Activated CD4-positive, alpha-beta T cell treated with anti-CD3 and anti-CD28 coated beads, Interleukin-2, amount 10 ng/mL, durations not matched to agents 7 days and 5 days (primary cell): ENCODE results near the gene AURKAIP1. TPM values are rescaled to one million over a fixed set of nuclear protein-coding genes. Genes with fewer than 3 reads are reported as not detected.

Source experiments
- CTCF ChIA-PET: fragments of 350-600 bp; sonication (Branson Sonifier 250); formaldehyde crosslinking; loops from one replicate; lab custom pipeline; 2021; ENCODE audit warnings: antibody characterized with exemption; lab: Charles Lee
- POLR2A ChIA-PET: fragments of 350-600 bp; sonication (Branson Sonifier 250); formaldehyde crosslinking; loops from one replicate; lab custom pipeline; 2021; ENCODE audit warnings: antibody characterized with exemption; lab: Charles Lee
- DNase-seq: peaks from one replicate; pipeline ENCODE4 v3.0.0-alpha.2; 2020
- H3K27ac Mint-ChIP-seq: one replicate; pipeline ENCODE4 v1.8.0; 2021; ENCODE audit warnings: mild to moderate bottlenecking, moderate library complexity, mixed read lengths
- H3K27me3 Mint-ChIP-seq: one replicate; pipeline ENCODE4 v1.8.0; 2021; ENCODE audit warnings: mixed read lengths
- H3K36me3 Mint-ChIP-seq: one replicate; pipeline ENCODE4 v1.8.0; 2021; ENCODE audit warnings: low read depth, mixed read lengths
- H3K4me1 Mint-ChIP-seq: one replicate; pipeline ENCODE4 v1.8.0; 2021; ENCODE audit warnings: mixed read lengths
- H3K4me3 Mint-ChIP-seq: one replicate; pipeline ENCODE4 v1.8.0; 2021; ENCODE audit warnings: mild to moderate bottlenecking, moderate library complexity, mixed read lengths
- H3K9me3 Mint-ChIP-seq: one replicate; pipeline ENCODE4 v1.8.0; 2021; ENCODE audit warnings: mixed read lengths
- total RNA-seq, 2 experiments: library from RNA; stranded (reverse); gene quantifications; one replicate each; pipeline ENCODE4 v1.2.3, GENCODE V29; 2021

Gene AURKAIP1
- total RNA-seq, 2 experiments from 2014 or later: 101 to 125 TPM

DNA sequence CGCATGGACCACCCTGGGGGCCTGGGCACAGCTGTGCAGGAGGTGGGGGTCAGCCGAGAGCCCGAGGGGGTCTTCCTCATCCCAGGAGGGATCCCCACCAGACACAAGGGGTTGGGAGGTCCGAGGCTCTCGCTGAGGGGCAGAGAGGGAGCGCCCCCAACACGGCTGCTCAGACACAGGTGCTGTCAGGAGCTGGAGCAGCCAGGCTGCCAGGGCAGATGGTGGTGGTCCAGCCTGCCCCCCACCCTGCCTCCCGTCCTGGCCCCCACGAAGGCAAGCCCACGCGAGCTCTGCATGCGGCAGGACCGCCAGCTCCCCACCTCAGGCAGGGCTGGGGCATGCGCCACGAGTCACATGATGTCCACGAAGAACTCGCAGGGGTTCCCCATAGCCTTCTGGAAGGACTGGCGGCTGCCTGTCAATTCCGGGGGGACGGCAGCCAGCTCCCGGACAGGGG lies 39.2 kb downstream of the AURKAIP1 start:
- no peaks in the 10 kb centered on the region for H3K4me1 Mint-ChIP-seq
- H3K36me3 Mint-ChIP-seq: peaks cover 6% of the 10 kb centered on the region
- no peak overlapping the region for H3K4me3 Mint-ChIP-seq
- no peaks in the 10 kb centered on the region for H3K27me3 Mint-ChIP-seq
- ChIA-PET CTCF (interaction anchor here (1.2 kb wide), 1 partner anchor 271 kb away, joined by 3 read pairs; no protein-coding TSS in a partner anchor), POLR2A (no interaction called here)
- H3K27ac Mint-ChIP-seq: no peak overlapping the region
- DNase-seq: no peak
- H3K9me3 Mint-ChIP-seq: peaks cover 4% of the 10 kb centered on the region

DNA sequence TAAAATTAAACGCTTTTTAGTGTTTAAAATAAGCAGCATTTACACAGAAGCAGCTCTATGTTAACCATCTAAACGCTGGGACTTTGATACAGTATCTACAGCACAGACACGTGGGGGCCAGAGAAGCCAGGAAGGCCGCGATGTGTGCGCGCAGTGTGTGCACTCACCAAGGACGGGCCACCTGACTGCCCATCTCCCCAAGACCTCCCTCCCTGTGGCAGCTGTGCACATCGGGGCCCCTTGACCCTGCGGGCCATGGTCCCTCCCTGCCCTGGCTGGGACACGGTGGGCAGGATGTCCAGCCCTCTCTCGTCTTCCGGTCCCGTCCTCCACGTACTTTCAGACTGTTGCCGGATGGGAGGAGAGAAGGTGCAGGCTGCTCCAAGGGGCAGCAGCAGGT lies 39.7 kb downstream of the AURKAIP1 start:
- H3K27me3 Mint-ChIP-seq: no peaks in the 10 kb centered on the region
- H3K27ac Mint-ChIP-seq: no peak overlapping the region
- H3K9me3 Mint-ChIP-seq: no peaks in the 10 kb centered on the region
- ChIA-PET CTCF (interaction anchor here (1.2 kb wide), 1 partner anchor 270 kb away, joined by 3 read pairs; no protein-coding TSS in a partner anchor), POLR2A (no interaction called here)
- DNase-seq: no peak
- no peaks in the 10 kb centered on the region for H3K4me1 Mint-ChIP-seq
- H3K4me3 Mint-ChIP-seq: no peak overlapping the region
- peaks cover under 1% of the 10 kb centered on the region for H3K36me3 Mint-ChIP-seq

DNA sequence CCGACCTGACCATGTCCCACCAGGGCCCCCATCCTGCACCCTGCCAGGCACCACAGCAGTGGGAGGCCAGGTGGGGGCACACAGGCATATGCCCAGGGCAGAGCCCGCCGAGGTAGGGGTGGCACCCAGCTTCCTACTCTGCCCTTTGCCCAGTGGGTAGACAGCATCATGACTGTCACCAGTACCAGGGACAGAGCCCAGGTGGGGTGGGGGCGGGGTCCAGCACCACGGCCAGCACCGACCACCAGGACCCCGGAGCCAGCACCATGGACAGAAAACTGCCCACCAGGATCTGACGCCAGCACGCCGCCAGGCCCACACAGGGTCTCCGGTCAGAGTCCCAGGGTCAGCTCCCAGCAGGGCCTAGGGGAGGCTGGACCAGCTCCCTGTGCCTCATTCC lies 40.2 kb downstream of the AURKAIP1 start:
- no peak overlapping the region for H3K4me3 Mint-ChIP-seq

DNA sequence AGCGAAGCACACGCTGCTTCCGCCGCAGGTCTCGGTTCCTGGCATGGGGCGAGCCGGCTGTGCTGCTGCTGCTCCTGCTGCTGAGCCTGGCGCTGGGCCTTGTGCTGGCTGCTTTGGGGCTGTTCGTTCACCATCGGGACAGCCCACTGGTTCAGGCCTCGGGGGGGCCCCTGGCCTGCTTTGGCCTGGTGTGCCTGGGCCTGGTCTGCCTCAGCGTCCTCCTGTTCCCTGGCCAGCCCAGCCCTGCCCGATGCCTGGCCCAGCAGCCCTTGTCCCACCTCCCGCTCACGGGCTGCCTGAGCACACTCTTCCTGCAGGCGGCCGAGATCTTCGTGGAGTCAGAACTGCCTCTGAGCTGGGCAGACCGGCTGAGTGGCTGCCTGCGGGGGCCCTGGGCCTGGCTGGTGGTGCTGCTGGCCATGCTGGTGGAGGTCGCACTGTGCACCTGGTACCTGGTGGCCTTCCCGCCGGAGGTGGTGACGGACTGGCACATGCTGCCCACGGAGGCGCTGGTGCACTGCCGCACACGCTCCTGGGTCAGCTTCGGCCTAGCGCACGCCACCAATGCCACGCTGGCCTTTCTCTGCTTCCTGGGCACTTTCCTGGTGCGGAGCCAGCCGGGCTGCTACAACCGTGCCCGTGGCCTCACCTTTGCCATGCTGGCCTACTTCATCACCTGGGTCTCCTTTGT lies 41.3 kb downstream of the AURKAIP1 start:
- CTCF ChIA-PET: no interaction called here

More for the DNA sequence above, 40.2 kb downstream of the AURKAIP1 start:
- no peak for DNase-seq
- Mint-ChIP-seq H3K9me3 (no peaks in the 10 kb centered on the region), H3K4me1 (no peaks in the 10 kb centered on the region), H3K27me3 (no peaks in the 10 kb centered on the region), H3K27ac (no peak overlapping the region), H3K36me3 (no peaks in the 10 kb centered on the region)
- CTCF ChIA-PET: no interaction called here
- POLR2A ChIA-PET: no interaction called here

DNA sequence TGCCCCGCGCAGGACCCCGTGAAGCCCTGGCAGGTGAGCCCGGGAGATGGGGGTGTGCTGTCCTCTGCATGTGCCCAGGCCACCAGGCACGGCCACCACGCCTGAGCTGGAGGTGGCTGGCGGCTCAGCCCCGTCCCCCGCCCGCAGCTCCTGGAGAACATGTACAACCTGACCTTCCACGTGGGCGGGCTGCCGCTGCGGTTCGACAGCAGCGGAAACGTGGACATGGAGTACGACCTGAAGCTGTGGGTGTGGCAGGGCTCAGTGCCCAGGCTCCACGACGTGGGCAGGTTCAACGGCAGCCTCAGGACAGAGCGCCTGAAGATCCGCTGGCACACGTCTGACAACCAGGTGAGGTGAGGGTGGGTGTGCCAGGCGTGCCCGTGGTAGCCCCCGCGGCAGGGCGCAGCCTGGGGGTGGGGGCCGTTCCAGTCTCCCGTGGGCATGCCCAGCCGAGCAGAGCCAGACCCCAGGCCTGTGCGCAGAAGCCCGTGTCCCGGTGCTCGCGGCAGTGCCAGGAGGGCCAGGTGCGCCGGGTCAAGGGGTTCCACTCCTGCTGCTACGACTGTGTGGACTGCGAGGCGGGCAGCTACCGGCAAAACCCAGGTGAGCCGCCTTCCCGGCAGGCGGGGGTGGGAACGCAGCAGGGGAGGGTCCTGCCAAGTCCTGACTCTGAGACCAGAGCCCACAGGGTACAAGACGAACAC lies 42.1 kb downstream of the AURKAIP1 start:
- Mint-ChIP-seq H3K9me3 (no peaks in the 10 kb centered on the region), H3K4me3 (no peak overlapping the region), H3K27ac (no peak overlapping the region), H3K36me3 (no peaks in the 10 kb centered on the region), H3K27me3 (no peaks in the 10 kb centered on the region), H3K4me1 (no peaks in the 10 kb centered on the region)
- CTCF ChIA-PET: no interaction called here
- POLR2A ChIA-PET: no interaction called here
- no peak for DNase-seq

More for the DNA sequence above, 41.3 kb downstream of the AURKAIP1 start:
- Mint-ChIP-seq H3K4me3 (no peak overlapping the region), H3K27me3 (no peaks in the 10 kb centered on the region), H3K9me3 (no peaks in the 10 kb centered on the region), H3K4me1 (no peaks in the 10 kb centered on the region), H3K36me3 (no peaks in the 10 kb centered on the region), H3K27ac (no peak overlapping the region)
- POLR2A ChIA-PET: no interaction called here
- no peak for DNase-seq

DNA sequence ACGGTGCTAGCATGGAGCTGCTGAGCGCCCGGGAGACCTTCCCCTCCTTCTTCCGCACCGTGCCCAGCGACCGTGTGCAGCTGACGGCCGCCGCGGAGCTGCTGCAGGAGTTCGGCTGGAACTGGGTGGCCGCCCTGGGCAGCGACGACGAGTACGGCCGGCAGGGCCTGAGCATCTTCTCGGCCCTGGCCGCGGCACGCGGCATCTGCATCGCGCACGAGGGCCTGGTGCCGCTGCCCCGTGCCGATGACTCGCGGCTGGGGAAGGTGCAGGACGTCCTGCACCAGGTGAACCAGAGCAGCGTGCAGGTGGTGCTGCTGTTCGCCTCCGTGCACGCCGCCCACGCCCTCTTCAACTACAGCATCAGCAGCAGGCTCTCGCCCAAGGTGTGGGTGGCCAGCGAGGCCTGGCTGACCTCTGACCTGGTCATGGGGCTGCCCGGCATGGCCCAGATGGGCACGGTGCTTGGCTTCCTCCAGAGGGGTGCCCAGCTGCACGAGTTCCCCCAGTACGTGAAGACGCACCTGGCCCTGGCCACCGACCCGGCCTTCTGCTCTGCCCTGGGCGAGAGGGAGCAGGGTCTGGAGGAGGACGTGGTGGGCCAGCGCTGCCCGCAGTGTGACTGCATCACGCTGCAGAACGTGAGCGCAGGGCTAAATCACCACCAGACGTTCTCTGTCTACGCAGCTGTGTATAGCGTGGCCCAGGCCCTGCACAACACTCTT lies 42.8 kb downstream of the AURKAIP1 start:
- Mint-ChIP-seq H3K27ac (no peak overlapping the region), H3K36me3 (no peaks in the 10 kb centered on the region), H3K4me1 (no peaks in the 10 kb centered on the region), H3K4me3 (no peak overlapping the region), H3K27me3 (no peaks in the 10 kb centered on the region), H3K9me3 (no peaks in the 10 kb centered on the region)
- no peak for DNase-seq
- CTCF ChIA-PET: no interaction called here
- POLR2A ChIA-PET: no interaction called here

DNA sequence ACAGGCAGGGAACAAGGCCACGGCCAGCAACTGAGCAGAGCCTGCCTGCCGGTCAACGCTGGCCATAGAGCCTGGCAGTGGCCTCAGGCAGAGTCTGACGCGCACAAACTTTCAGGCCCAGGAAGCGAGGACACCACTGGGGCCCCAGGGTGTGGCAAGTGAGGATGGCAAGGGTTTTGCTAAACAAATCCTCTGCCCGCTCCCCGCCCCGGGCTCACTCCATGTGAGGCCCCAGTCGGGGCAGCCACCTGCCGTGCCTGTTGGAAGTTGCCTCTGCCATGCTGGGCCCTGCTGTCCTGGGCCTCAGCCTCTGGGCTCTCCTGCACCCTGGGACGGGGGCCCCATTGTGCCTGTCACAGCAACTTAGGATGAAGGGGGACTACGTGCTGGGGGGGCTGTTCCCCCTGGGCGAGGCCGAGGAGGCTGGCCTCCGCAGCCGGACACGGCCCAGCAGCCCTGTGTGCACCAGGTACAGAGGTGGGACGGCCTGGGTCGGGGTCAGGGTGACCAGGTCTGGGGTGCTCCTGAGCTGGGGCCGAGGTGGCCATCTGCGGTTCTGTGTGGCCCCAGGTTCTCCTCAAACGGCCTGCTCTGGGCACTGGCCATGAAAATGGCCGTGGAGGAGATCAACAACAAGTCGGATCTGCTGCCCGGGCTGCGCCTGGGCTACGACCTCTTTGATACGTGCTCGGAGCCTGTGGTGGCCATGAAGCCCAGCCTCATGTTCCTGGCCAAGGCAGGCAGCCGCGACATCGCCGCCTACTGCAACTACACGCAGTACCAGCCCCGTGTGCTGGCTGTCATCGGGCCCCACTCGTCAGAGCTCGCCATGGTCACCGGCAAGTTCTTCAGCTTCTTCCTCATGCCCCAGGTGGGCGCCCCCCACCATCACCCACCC lies 43.7 kb downstream of the AURKAIP1 start, which contains the start of gene TAS1R3:
Gene TAS1R3 (plus strand): TSS at position 213 of the 898 bp plus-strand sequence. CDS start 66 bp downstream, at position 279.
- H3K36me3 Mint-ChIP-seq: peaks cover under 1% of the 10 kb centered on the region
- H3K4me3 Mint-ChIP-seq: no peak within 1 kb of the TSS
- peaks cover 5% of the 10 kb centered on the region for H3K4me1 Mint-ChIP-seq
- CTCF ChIA-PET: no interaction called here
- no peaks in the 10 kb centered on the region for H3K27me3 Mint-ChIP-seq
- H3K9me3 Mint-ChIP-seq: no peaks in the 10 kb centered on the region
- DNase-seq: no peak
- POLR2A ChIA-PET: no interaction called here
- no peak within 1 kb of the TSS for H3K27ac Mint-ChIP-seq

DNA sequence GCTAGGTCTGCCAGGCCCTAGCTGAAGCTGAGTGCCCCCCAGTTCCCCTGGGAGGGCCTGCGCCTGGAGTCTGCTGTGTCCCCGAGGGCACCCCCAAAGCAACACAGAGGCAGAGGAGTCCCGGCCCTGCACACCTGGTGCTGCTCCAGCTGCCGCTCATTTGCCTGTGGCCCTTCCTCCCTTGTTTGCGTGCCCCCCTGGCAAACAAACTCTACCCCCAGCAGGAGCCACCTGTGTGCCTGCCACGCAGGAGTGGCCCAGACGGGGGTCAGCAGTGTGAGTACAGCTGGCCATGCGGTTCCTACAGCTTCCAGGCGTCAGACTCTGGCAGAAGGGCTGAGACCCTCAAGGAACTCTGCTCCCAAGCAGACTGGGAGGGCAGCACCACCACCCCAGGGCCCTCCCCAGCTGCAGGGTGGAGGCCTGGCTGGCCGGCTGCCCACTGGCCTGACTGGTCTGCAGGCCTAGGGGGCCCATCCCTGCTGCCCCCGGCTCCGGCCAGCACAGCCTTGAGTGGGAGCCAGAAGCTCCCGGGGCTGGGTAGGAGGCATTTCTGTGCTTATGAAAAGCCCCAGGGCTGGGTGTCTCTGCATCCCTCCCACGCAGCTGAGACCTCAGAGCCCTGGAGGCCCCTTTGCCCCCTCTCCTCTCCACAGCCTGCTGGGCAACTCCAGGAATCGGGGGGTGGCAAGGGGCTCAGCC lies 44.5 kb downstream of the AURKAIP1 start:
- CTCF ChIA-PET: no interaction called here

DNA sequence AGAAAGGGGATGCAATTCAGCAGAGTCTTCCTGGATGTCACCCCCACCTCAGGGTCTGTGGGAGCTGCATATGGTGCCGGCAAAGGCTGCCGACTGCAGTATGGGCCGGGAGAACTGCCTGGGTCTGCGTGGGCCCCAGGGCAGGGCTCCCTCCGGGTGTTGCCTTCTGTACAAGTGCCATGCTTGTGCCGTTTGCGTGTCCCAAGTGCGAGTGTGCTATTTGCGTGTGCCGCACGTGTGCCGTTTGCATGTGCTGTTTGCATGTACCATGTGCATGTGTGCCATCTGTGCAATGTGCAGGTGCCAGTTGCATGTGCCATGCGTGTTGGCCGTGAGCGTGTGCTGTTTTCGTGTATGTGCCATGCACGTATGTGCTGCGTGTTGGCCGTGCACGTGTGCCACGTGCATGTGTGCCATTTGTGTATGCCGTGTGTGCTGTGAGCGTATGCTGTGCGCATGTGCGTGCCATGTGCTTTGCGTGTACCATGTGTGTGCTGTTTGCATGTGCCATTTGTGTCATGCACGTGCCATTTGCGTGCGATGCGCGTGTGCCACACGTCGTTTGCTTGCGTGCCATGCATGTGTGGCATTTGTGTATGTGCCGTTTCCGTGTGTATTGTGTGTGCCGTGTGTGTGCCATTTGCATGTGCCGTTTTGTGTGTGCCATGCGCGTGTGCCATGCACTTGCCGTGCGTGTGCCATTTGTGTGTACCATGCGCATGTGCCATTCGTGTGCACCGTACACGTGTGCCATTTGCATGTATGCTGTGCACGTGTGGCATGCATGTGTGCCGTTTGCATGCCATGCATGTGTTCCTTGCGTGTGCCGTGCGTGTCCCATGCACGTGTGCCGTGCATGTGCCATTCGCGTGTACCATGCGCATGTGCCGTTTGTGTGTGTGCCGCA lies 45.5 kb downstream of the AURKAIP1 start:
- Mint-ChIP-seq H3K27ac (no peak overlapping the region), H3K27me3 (no peaks in the 10 kb centered on the region), H3K36me3 (peaks cover 2% of the 10 kb centered on the region), H3K4me1 (peaks cover 12% of the 10 kb centered on the region), H3K4me3 (no peak overlapping the region), H3K9me3 (no peaks in the 10 kb centered on the region)
- ChIA-PET CTCF (interaction anchor here (0.8 kb wide), 1 partner anchor 46 kb away, joined by 3 read pairs; no protein-coding TSS in a partner anchor), POLR2A (no interaction called here)
- DNase-seq: no peak

More for the DNA sequence above, 44.5 kb downstream of the AURKAIP1 start:
- Mint-ChIP-seq H3K27ac (no peak overlapping the region), H3K9me3 (no peaks in the 10 kb centered on the region), H3K36me3 (peaks cover 2% of the 10 kb centered on the region), H3K4me1 (peaks cover 12% of the 10 kb centered on the region), H3K4me3 (no peak overlapping the region), H3K27me3 (no peaks in the 10 kb centered on the region)
- POLR2A ChIA-PET: no interaction called here
- no peak for DNase-seq

DNA sequence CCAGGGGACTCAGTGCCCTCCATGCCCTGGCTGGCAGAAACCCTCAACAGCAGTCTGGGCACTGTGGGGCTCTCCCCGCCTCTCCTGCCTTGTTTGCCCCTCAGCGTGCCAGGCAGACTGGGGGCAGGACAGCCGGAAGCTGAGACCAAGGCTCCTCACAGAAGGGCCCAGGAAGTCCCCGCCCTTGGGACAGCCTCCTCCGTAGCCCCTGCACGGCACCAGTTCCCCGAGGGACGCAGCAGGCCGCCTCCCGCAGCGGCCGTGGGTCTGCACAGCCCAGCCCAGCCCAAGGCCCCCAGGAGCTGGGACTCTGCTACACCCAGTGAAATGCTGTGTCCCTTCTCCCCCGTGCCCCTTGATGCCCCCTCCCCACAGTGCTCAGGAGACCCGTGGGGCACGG lies 46.8 kb downstream of the AURKAIP1 start:
- Mint-ChIP-seq H3K27ac (no peak overlapping the region), H3K4me3 (no peak overlapping the region), H3K36me3 (peaks cover 3% of the 10 kb centered on the region), H3K4me1 (peaks cover 18% of the 10 kb centered on the region), H3K27me3 (no peaks in the 10 kb centered on the region), H3K9me3 (no peaks in the 10 kb centered on the region)
- DNase-seq: no peak
- ChIA-PET POLR2A (no interaction called here), CTCF (interaction anchor here (0.8 to 1.4 kb wide), 2 partner anchors 44 to 47 kb away, joined by 3 read pairs; no protein-coding TSS in a partner anchor)

DNA sequence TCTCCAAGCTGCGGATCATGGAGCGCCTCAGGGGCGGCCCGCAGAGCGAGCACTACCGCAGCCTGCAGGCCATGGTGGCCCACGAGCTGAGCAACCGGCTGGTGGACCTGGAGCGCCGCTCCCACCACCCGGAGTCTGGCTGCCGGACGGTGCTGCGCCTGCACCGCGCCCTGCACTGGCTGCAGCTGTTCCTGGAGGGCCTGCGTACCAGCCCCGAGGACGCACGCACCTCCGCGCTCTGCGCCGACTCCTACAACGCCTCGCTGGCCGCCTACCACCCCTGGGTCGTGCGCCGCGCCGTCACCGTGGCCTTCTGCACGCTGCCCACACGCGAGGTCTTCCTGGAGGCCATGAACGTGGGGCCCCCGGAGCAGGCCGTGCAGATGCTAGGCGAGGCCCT lies 47.7 kb downstream of the AURKAIP1 start:
- Mint-ChIP-seq H3K27ac (no peak overlapping the region), H3K4me3 (no peak overlapping the region), H3K9me3 (no peaks in the 10 kb centered on the region), H3K4me1 (peaks cover 24% of the 10 kb centered on the region), H3K27me3 (no peaks in the 10 kb centered on the region), H3K36me3 (peaks cover 3% of the 10 kb centered on the region)
- DNase-seq: no peak
- POLR2A ChIA-PET: no interaction called here
- CTCF ChIA-PET: interaction anchor here (1.2 to 1.4 kb wide), 3 partner anchors 18 to 45 kb away, joined by 3 read pairs; no protein-coding TSS in a partner anchor
